Parathyroid adenoma (tissue), 2 donors: ENCODE measurements around the gene MDFI.

Source experiments
- H2AFZ ChIP-seq: fragments of 300-600 bp; sonication (generic); one replicate; pipeline ENCODE4 v1.7.0; 2017; ENCODE audit warnings: antibody characterized with exemption, mild to moderate bottlenecking
- H3K27ac ChIP-seq: fragments of 300-600 bp; sonication (generic); one replicate; pipeline ENCODE4 v1.7.0; 2017
- H3K27me3 ChIP-seq: fragments of 300-600 bp; sonication (generic); one replicate; pipeline ENCODE4 v1.7.0; 2017; ENCODE audit warnings: low read length; ENCODE audit not compliant: control insufficient read depth, insufficient read depth
- H3K36me3 ChIP-seq: fragments of 300-600 bp; sonication (generic); one replicate; pipeline ENCODE4 v1.7.0; 2017; ENCODE audit warnings: low read length; ENCODE audit not compliant: control insufficient read depth, insufficient read depth
- H3K4me1 ChIP-seq: fragments of 300-600 bp; sonication (generic); one replicate; pipeline ENCODE4 v1.7.0; 2017; ENCODE audit warnings: control low read depth
- H3K4me2 ChIP-seq: fragments of 300-600 bp; sonication (generic); one replicate; pipeline ENCODE4 v1.7.0; 2017; ENCODE audit warnings: low read length
- H3K4me3 ChIP-seq: fragments of 300-600 bp; sonication (generic); one replicate; pipeline ENCODE4 v1.7.0; 2017; ENCODE audit warnings: low read depth, low read length
- H3K79me2 ChIP-seq: fragments of 300-600 bp; sonication (generic); one replicate; pipeline ENCODE4 v1.7.0; 2017; ENCODE audit warnings: control low read depth
- H3K9ac ChIP-seq: fragments of 300-600 bp; sonication (generic); one replicate; pipeline ENCODE4 v1.7.0; 2017; ENCODE audit warnings: mild to moderate bottlenecking
- H3K9me3 ChIP-seq: fragments of 300-600 bp; sonication (generic); one replicate; pipeline ENCODE4 v1.7.0; 2017; ENCODE audit warnings: low read length; ENCODE audit not compliant: control insufficient read depth
- CTCF ChIP-seq: fragments of 300-600 bp; sonication (generic); IDR thresholded peaks from one replicate; pipeline ENCODE4 v1.7.0; 2017; ENCODE audit warnings: antibody characterized with exemption, mild to moderate bottlenecking
- donor health status: primary hyperparathyroidism.

MDFI gene

GRCh38 chr6:41595166-41595565 is 43.1 kb upstream of the MDFI start:
- Histone ChIP-seq H3K27me3 (no peaks in the 10 kb centered on the region), H3K4me3 (no peak overlapping the region), H3K4me2 (no peak overlapping the region), H3K4me1 (no peaks in the 10 kb centered on the region), H3K9me3 (no peaks in the 10 kb centered on the region), H3K36me3 (no peaks in the 10 kb centered on the region), H3K9ac (no peak overlapping the region), H3K79me2 (no peaks in the 10 kb centered on the region), H3K27ac (no peak overlapping the region), H2AFZ (no peak overlapping the region)
- no peak for TF ChIP-seq CTCF

- H3K9me3 ChIP-seq = no peaks in the 10 kb centered on the region
- no peak overlapping the region for H3K9ac ChIP-seq
- no peak overlapping the region for H3K4me3 ChIP-seq
- no peaks in the 10 kb centered on the region for H3K27me3 ChIP-seq
- H3K4me1 ChIP-seq = no peaks in the 10 kb centered on the region
- no peak for TF ChIP-seq CTCF
- no peaks in the 10 kb centered on the region for H3K36me3 ChIP-seq
- H2AFZ ChIP-seq = no peak overlapping the region
- no peak overlapping the region for H3K27ac ChIP-seq
- H3K4me2 ChIP-seq = no peak overlapping the region
- H3K79me2 ChIP-seq = no peaks in the 10 kb centered on the region
Measured at GRCh38 chr6:41596096-41596685, 42.1 kb upstream of the MDFI start.

- no peak overlapping the region for H3K4me3 ChIP-seq
- no peaks in the 10 kb centered on the region for H3K79me2 ChIP-seq
- TF ChIP-seq CTCF = no peak
- no peak overlapping the region for H3K27ac ChIP-seq
- no peak overlapping the region for H3K9ac ChIP-seq
- no peaks in the 10 kb centered on the region for H3K36me3 ChIP-seq
- no peak overlapping the region for H2AFZ ChIP-seq
- H3K4me2 ChIP-seq = no peak overlapping the region
- no peaks in the 10 kb centered on the region for H3K4me1 ChIP-seq
- no peaks in the 10 kb centered on the region for H3K9me3 ChIP-seq
- H3K27me3 ChIP-seq = no peaks in the 10 kb centered on the region
Measured at GRCh38 chr6:41596807-41597206, 41.5 kb upstream of the MDFI start.

GRCh38 chr6:41597246-41598000 is 40.8 kb upstream of the MDFI start:
- Histone ChIP-seq H3K27ac (no peak overlapping the region), H3K36me3 (no peaks in the 10 kb centered on the region), H3K9ac (no peak overlapping the region), H3K4me2 (no peak overlapping the region), H3K79me2 (no peaks in the 10 kb centered on the region), H3K4me1 (no peaks in the 10 kb centered on the region), H3K4me3 (no peak overlapping the region), H3K27me3 (no peaks in the 10 kb centered on the region), H2AFZ (no peak overlapping the region), H3K9me3 (no peaks in the 10 kb centered on the region)
- TF ChIP-seq CTCF = no peak

- H3K27ac ChIP-seq = no peak overlapping the region
- no peak overlapping the region for H3K9ac ChIP-seq
- H3K79me2 ChIP-seq = no peaks in the 10 kb centered on the region
- TF ChIP-seq CTCF = no peak
- peaks cover 8% of the 10 kb centered on the region for H3K4me1 ChIP-seq
- H3K9me3 ChIP-seq = no peaks in the 10 kb centered on the region
- no peak overlapping the region for H3K4me2 ChIP-seq
- H3K4me3 ChIP-seq = no peak overlapping the region
- no peak overlapping the region for H2AFZ ChIP-seq
- H3K36me3 ChIP-seq = no peaks in the 10 kb centered on the region
- H3K27me3 ChIP-seq = no peaks in the 10 kb centered on the region
Measured at GRCh38 chr6:41598670-41599014, 39.6 kb upstream of the MDFI start.
